Measurements from ENCODE around the gene MAP2K5.

MAP2K5 gene

DNA sequence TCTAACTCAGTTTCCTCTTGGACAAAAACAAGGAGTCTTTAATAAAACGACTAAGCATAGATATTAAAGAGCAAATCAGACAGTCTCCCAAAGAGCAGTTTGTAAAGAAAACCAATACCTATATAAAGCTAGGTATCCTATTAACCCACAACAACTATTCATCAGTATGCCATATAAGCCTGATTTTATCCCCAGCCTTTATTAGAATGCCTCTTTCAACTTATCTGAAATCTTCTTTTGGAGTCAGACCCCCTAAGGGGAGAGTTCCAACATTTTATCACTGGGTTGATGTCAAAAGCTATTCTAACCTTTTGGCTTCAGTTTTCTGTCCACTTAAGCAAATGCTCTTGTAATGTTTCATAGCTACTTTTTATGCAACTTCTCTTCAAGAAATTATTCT, 17.8 kb downstream of the MAP2K5 start:
- DNase-seq = no peak

DNA sequence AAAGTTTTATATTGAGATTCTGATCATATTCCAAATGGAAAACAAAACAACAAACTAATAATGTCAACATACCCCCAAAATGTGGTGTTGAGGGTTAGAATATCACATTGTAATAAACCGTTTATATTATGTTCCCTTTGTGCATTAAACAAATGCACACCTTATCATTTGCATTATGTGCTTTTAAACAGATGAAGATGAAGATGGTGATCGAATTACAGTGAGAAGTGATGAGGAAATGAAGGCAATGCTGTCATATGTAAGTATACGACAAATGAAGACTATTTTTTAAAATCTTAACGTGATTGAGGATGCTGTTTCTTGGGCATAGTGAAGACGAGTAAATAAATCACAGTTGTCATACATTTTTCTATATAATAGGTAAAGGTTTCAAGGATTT, 20.6 kb downstream of the MAP2K5 start:
- DNase-seq = no peak

DNA sequence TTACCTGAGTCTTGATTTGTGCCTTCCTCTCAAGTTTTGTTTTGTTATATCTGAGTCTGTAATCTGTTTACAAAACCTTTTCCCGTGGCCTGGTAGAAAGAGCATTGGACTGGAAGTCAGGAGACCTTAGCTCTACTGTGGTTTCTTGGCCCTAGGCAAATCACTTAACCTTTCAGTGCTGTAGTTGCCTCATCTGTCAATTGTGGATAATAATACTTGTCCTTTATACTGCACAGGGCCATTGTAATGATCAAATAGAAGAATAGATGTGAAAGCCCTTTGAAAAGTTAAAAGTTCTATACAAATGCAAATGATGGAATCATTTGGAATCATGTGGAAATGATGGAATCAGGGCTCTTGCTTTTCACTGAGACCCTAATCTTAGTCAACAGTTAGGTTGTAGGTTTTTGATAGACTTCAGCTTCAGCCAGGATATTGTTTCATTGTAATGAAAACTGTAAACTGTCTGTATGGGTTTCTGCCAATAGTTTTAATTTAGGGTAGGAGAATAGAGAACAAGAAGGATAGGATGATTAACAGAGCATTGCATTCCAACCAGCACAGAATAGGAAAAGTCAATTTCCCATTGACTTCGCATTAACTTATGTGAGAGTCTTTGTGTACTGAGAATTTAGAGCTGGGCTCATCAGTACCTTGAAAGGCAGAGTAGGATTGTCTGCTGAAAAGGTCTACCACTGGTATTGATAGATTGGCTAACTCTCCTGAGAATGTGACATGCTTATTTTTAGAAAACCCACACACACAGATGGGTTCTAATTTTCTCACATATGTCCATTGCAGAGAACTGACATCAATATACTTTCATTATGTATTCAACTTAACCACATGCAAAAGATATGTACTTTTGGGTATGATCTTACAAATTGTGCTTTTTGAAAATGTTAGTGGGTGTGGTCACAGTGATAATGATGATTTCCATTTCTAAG, 21.8 kb downstream of the MAP2K5 start:
- no peak for DNase-seq

DNA sequence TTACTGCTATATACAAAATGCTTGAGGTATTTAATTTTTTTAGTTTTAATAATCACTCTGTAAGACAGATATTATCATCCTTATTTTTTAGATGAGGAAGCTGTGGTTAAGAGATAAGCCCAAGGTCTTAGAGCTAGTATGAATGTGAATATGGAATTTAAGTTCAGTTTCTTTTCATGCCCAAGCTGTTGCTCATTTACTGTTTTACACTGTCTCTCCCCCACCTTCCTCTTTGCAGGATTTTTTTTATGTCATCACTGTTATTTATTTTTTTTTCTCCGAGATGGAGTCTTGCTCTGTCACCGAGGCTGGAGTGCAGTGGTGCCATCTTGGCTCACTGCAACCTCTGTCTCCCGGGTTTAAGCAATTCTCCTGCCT, 22.5 kb downstream of the MAP2K5 start:
- DNase-seq = no peak

DNA sequence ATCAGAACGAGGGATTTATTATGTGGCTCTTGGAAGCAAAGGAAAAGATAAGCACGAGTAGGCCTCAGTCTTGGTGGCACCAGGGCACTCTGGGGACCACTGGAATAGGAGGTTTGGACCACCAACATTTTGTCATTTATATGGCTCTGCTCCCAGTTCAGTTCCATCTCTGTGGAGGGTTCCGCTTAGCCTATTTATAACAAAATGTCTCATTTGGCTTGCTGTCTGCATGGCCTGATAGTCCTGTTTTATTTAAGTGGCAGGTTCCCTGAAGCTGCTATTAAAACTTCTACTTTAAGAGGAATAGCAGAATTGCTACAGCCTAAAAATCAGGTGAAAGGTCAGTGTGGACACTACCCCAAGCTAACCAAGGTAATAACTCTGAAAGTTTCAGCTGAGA, 27.2 kb downstream of the MAP2K5 start:
- no peak for DNase-seq

DNA sequence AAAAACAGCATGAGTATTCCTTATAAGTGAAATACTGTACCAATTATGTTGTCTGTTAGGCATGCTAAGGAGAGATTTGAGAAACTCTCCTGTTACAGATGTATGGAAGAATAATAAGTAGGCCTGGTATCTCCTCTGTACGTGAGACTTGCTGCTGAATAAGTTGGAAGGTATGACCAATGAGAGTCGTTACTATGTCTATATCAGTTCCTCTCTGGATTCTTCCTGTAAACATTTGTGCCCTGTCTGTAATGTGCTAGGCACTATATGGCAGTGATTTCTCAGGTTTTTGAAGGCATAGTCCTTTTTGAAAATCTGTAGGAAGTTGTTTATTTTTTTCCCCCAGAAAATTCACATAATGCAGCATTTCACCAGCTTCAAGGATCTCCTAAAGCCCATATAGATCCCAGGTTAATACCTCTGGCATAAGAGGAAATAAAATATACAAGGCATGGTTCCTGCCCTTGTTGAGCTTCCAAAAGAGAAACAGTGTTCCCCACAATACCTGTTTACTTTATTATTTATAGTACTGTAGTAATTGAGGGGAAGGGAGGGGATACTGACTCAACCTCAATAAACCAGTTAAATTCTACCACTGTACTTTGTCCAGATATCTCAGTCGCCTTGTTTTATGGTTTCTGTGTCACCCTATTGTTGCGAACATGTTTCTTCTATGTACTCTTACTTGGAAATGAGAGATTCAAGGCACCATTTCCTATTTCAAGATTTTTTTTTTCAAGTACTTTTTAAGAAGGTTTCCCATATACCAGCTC, 28.6 kb downstream of the MAP2K5 start:
- DNase-seq = no peak

DNA sequence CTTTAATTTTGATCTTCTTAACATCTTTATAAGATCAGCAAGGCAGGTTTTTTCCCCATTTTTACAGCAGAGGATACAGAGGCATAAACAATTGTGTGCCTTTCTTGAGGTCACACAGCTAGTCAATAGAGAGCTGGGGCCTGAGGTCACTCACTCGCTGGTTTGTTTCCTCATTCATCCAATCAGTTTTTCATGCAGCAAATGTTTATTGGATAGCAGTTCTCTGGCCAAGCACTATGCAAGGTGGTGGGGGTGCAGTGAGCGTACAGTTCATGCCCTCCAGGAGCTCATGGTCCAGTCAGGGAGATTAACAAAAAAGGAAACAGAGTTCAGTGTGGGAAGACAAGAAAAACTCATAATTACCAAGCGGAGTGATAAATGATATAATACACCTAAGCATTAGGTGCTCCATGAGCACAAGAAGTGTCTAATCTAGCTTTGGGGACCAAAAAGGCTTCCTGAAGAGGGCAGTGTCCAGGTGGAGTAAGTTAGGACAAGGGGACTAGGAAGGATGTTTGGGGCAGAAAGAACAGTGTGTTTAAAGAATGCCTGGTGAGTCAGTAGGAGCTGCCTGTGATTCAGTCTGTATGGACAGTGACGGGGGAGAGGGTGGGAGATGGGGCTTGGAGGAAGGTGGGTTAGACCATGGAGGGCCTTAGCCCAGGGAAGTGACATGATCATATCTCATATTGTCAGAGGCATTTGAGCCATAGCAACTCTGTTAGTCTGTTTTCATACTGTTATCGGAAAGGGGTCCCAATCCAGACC, 29.3 kb downstream of the MAP2K5 start:
- no peak for DNase-seq

DNA sequence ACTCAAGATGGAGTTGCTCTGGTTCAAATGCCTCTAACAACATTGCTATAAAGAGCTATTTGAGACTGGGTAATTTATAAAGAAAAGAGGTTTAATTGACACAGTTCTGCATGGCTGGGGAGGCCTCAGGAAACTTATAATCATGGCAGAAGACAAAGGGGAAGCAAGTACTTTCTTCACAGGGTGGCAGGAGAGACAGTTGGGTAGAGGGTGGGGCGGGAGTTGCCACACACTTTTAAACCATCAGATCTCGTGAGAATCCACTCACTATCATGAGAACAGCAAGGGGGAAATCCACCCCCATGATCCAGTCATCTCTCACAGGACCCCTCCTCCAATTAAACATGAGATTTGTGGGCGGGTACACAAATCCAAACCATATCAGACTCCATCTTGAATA, 30.7 kb downstream of the MAP2K5 start:
- no peak for DNase-seq

DNA sequence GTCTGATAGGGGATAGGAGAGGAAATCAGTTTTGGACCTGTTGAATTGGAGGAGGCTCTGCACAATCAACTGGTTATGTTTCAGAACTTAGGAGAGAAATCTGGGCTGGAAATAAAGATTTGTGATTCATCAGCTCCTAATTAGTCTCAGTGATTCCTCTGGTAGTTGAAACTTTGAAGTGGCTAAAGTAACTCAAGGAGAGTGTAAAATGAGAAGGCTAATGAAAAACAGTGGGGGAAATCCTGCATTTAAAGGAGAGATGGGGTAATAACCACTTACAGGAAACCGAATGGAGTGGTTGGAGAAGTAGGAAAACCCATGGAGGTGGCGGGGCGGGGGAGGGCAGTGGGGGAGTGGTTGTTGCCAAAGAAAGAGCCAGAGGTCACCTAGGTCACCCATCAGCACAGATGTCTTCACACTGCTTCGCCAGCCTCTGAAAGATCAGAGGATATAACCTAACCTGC, 32.6 kb downstream of the MAP2K5 start:
- DNase-seq = no peak

DNA sequence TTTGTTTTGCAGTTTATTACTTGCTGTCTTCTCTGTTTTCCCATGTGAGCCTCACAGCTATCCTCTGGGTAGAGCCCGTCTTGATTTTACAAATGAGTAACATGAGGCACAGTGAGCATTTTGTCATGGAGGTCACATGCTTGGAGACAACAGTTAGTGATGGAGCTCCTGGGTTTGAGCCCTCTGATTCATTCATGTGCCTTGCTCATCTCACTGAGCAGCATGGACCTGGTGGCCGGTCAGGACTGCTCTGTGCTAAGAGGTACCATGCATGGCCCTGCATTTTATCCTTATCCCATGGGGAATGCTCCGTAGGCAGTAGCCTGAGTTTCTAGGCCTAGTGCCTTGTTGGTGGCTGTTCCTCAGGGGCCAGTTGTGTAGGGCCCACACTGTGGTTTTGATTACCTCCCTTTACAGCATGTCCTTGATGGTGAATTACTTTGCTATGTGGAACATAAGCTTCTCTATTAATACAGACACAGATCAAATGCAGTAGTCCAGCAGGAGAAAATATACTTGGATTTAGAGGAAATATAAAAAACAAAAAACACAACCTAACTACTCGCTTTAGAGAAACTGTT, 35.6 kb downstream of the MAP2K5 start:
- no peak for DNase-seq

DNA sequence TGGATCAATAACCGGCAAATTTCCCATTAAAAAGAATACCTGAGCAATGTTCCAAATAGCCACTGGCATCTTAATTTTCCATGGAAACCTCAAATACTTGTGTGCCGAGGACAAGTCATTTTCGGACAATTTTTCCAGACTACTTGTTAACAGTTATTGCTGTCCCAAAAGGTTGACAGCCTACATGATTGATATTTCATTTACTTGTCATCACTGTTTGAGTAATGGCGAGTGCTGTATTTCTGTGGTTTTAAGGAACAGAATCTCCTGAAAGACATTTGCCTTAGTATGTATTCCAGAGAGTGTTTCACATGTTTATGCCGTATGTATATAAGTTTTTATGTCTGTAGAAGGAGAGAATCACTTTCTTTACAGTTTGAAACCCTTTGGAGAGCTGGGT, 36.7 kb downstream of the MAP2K5 start:
- DNase-seq = no peak

DNA sequence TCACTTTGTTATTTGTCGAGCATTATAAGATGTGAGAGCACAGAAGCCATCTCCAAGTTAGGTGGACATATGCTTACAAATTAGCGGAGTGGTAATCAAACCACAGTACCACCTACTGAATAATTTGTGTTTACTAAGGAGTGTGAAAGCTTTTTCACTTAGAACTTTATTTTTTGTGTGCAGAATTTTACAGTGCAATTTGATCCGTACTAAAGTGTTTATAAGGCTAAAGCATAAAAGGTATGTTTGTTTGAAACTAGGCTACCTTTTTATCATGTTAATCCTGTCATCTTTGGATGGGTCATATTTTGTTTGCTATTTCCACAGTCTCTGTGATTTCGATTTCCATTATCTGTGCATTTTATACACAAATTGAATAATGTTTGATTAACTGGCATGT, 37.5 kb downstream of the MAP2K5 start:
- DNase-seq = no peak

DNA sequence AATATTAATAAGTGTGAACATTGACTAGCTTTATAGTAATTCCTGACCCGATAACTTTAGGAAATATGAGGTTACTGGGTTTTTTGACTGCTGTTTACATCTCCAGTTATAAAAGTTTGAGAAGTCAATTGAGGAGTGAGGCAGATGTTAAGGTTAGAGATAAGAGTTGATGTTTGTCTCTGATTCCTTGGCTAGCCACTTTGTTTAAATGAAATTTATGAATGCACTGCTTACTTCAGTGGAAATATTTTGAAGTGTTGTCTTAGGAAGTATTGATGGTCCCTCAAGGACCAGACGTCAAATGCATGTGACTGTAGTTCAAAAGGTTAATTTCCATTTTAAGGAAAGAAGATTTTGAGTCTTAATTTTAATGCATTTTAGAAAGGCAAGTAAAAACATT, 41.7 kb downstream of the MAP2K5 start:
- no peak for DNase-seq

DNA sequence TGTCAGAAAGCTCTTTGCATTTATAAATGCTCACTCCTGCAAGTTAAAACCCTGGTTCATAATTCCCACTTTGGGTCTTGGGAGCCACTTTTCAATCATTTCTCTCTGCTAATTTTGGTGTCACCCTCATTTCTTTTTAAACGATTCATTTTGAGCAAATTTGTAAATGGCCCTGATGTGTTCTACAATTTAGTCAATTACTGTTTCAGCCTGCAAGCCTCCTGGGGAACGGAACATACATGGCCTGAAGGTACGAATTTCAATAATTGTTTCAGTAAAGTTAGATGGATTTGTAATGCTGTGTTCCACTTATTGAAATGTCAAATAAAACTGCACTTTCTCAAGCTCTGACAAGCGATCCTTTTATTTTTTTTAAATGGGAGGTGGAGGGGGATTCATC, 43.2 kb downstream of the MAP2K5 start:
- no peak for DNase-seq

DNA sequence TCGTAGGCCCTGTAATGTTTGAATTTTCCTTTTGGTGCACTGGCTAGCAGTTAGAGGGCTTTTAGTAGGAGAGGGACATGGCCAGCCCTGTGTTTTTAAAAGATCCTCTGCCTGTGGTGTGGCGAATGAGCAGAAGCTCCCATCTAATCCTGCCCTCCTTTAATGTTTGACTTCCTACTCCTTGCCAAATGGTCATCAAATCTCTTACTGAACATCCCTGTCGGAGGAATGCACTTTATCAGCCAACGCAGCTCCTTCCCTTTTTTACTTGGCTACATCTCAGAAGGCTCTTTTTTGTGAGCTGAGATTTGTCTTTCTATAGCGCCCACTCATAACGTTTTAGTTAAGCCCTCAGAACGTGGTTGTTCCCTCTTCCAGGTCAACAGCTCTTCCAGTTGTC, 44.8 kb downstream of the MAP2K5 start:
- no peak for DNase-seq

DNA sequence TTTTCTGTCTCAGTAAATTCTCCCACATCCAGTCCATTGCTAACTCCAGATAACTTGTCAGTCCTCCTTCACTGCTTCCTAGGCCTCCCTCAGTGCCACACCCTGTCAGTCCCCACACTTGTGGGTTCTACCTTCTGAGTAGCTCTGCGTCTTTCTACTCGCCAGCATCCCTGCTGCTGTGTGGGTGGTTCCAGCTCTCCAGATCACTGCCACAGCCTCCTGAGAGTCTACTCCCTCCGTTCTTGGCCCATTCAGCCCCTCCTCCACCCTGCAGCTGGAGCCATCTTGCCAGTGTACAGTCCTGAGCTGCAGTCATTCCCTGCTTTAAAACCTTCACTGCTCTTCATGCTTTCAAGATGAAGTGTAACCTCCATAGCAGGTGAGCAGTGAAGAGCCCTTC, 45.3 kb downstream of the MAP2K5 start:
- no peak for DNase-seq

DNA sequence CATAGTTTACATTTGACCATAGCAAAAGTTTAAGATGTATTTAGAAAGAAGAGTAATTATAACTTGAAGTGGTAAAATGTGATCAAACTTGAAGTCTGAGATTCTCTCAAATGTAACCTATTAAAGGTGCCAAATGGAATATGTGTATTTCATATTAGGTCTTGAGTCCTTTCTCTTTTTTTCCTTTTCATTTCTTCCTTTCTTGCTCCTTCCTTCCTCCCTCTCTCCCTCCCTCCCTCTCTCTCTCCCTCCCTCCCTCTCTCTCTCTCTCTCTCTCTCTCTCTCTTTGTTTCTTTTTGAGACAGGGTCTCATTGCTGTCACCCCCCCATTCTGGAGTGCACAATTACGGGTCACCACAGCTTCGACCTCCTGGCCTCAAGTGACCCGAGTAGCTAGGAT, 47.7 kb downstream of the MAP2K5 start:
- no peak for DNase-seq

DNA sequence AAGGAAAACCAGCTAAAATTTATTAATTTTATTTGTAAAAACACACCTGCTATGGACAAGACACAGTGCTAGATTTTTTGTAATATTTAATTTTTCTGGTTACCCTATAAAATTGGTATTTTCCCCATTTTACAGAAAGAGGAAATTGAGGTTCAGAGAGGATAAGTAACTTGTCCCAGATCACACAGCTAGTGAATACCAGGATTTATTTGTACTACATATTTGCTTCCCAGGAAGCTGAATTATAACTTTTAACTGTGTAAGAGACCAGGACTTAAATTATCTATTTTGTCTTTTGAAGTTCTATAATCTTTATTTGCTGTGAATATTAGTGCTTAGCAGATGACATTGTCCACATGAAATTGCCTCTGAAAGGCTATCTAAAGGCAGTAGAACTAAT, 49.7 kb downstream of the MAP2K5 start:
- DNase-seq = no peak

DNA sequence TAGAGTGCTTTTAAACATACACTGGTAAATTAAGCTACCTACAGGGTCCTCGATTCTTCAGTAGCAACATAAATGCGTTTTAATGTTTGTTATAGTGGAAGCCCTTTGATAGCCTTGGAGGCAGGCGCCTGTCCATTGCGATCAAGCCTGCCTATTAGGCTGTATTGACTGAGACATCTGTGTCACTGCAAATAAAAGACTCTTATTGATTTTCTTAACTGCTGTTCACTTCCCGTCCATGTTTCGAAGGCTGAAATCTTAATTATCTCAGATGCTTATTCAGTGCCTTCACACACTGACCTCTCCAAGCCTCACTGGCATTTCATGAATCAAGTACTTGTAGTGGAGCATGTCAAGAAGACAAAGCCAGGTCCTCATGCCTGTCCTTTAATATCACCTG, 51.1 kb downstream of the MAP2K5 start:
- no peak for DNase-seq

DNA sequence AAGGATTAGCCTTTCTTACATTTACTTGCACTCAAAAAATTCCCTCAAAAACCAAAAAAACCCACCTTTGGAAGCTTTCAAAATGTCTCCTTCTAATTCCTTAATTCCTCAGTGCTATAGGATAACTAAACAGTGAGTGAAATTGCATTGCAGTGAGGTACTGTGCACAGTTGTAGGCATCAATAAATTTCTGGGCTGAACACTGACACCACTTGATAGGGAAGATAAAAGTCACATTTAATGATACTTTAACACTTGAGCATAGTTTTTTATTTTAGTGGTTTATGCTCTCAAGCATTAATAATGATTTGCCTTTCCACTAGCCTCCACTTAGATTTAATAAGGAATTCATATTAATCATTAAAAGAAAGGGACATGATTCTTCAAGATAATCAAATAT, 52.3 kb downstream of the MAP2K5 start:
- no peak for DNase-seq

DNA sequence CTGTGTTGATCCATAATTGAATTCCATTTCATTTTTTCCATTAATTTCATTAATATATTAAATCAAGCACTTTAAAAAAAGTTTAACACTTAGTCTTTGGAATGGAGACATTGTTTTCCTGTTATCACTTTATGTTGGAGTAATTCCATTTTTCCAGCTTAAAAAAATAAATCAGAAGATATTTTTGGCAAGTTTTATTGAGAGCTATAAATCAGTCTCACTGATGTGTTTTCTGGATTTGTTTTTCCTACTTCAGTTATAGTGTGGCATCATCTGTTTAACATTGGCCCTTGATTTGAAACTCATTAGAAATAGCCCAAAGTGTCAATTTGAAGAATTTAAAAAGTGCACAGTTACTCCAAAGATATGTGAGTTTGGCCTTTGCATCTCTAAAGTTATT, 53.1 kb downstream of the MAP2K5 start:
- DNase-seq = no peak

DNA sequence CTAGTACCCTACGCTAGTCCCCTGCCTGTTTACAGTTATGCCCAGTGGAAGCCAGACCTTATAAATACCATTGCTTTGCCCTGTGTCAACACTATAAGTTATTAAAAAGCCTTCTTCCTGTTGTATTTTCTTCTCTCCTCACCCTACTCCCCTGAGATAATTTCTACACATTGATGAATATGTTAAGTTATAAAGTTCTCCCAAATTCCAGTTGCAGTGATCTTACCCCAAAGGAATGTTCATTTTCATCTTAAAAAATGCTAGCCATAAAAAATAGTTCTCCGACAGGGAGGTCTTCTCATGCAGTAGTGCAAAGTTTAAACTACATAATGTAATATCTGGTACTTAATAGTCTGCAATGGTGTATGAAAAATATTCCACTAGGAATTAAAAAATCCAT, 58.6 kb downstream of the MAP2K5 start:
- DNase-seq = no peak

DNA sequence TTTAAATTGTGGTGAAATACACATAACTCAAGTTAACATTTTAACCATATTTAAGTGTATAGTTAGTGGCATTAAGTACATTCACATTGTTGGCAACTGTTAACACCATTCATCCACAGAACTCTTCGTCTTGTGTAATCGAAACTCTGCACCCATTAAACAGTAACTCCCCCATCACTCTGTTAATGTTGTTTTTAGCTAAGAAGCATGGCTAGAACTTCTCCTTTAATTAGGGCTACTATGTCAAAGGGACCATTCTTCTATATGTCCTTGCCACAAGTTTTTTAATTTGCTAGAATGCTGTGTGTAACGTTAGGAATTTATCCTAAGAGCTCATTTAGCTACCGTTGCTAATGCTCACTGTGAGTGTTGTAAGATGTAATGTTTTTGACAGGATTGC, 60.6 kb downstream of the MAP2K5 start:
- DNase-seq = no peak
